Suprapubic skin (tissue), 4 donors: Measurements from ENCODE around the gene MIR17HG. TPM values are rescaled to one million over a fixed set of nuclear protein-coding genes. Genes with fewer than 3 reads are reported as not detected.

ENCODE experiments used
- DNase-seq, 2 donors: peaks; one replicate each; pipeline ENCODE4 v3.0.0-alpha.2; 2019; ENCODE audit warnings: low spot score in 2 of 2
- H3K27ac ChIP-seq: fragments of 200-600 bp; sonication (generic); one replicate; pipeline ENCODE4 v1.5.1; 2019
- H3K27me3 ChIP-seq: fragments of 200-600 bp; sonication (generic); one replicate; pipeline ENCODE4 v1.5.1; 2019
- H3K36me3 ChIP-seq: fragments of 200-600 bp; sonication (generic); one replicate; pipeline ENCODE4 v1.5.1; 2019
- H3K4me1 ChIP-seq: fragments of 200-600 bp; sonication (generic); one replicate; pipeline ENCODE4 v1.5.1; 2019
- H3K4me3 ChIP-seq: fragments of 200-600 bp; sonication (generic); one replicate; pipeline ENCODE4 v1.5.1; 2019; ENCODE audit warnings: mild to moderate bottlenecking
- H3K9me3 ChIP-seq: fragments of 200-600 bp; sonication (generic); one replicate; pipeline ENCODE4 v1.5.1; 2019
- CTCF ChIP-seq, 2 donors: fragments of 200-600 bp in 1 of 2; fragments of 450-650 bp in 1 of 2; sonication (generic) in 1 of 2; IDR thresholded peaks; one replicate each; pipeline ENCODE4 v1.5.1; 2016 to 2019; ENCODE audit warnings: antibody characterized with exemption in 2 of 2, mild to moderate bottlenecking in 1 of 2, moderate library complexity in 1 of 2
- EP300 ChIP-seq: sonication (generic); formaldehyde crosslinking; IDR thresholded peaks from one replicate; pipeline ENCODE4 v1.6.1; 2017; ENCODE audit warnings: antibody characterized with exemption
- POLR2A ChIP-seq, 2 donors: fragments of 450-650 bp; IDR thresholded peaks; one replicate each; pipeline ENCODE4 v1.6.1; 2017; ENCODE audit warnings: antibody characterized with exemption in 2 of 2, mild to moderate bottlenecking in 2 of 2, moderate library complexity in 2 of 2
- POLR2AphosphoS5 ChIP-seq, 3 donors: sonication (generic); formaldehyde crosslinking; IDR thresholded peaks; one replicate each; pipeline ENCODE4 v1.6.1; 2017; ENCODE audit warnings: antibody characterized with exemption in 3 of 3
- WGBS: methylation state at CpG from one replicate; pipeline ENCODE4 v1.1.5; 2018; 5-methylcytosine and 5-hydroxymethylcytosine counted together
- total RNA-seq, 4 donors: library from RNA; depleted of rRNA; stranded (reverse); fragments of >200 nt; gene quantifications; one replicate each; pipeline ENCODE4 v1.1.0, GENCODE V29; 2016

Gene MIR17HG
- total RNA-seq, 4 donors from 2014 or later: 4.0 to 12.8 (median 4.2) TPM

GRCh38 chr13:91375116-91375729 lies 27.7 kb downstream of the MIR17HG start:
- DNase-seq: no peak
- TF ChIP-seq CTCF (IDR thresholded peaks at IDR 0.05) (peak in 1 of 2 donors; percentile 19), POLR2A (IDR thresholded peaks at IDR 0.05) (no peak)
- Histone ChIP-seq H3K4me1 (no peaks in the 10 kb centered on the region), H3K27me3 (no peaks in the 10 kb centered on the region), H3K4me3 (no peak overlapping the region), H3K27ac (no peak overlapping the region), H3K9me3 (no peaks in the 10 kb centered on the region), H3K36me3 (no peaks in the 10 kb centered on the region)
- WGBS: 89% methylated on average over 4 of the region's 4 CpGs

- no peaks in the 10 kb centered on the region for H3K9me3 ChIP-seq
- DNase-seq: no peak
- H3K27me3 ChIP-seq: no peaks in the 10 kb centered on the region
- H3K4me1 ChIP-seq: no peaks in the 10 kb centered on the region
- H3K4me3 ChIP-seq: no peak overlapping the region
- TF ChIP-seq EP300 (no peak), CTCF (IDR thresholded peaks at IDR 0.05) (no peak), POLR2AphosphoS5 (IDR thresholded peaks at IDR 0.05) (no peak), POLR2A (IDR thresholded peaks at IDR 0.05) (no peak)
- no peak overlapping the region for H3K27ac ChIP-seq
- H3K36me3 ChIP-seq: no peaks in the 10 kb centered on the region
Measured at GRCh38 chr13:91381371-91381770, 33.9 kb downstream of the MIR17HG start.

- Histone ChIP-seq H3K4me3 (no peak overlapping the region), H3K27me3 (no peaks in the 10 kb centered on the region), H3K4me1 (no peaks in the 10 kb centered on the region), H3K27ac (no peak overlapping the region), H3K9me3 (no peaks in the 10 kb centered on the region), H3K36me3 (no peaks in the 10 kb centered on the region)
- DNase-seq: no peak
- WGBS: 79% methylated on average over 4 of the region's 4 CpGs
- TF ChIP-seq CTCF (IDR thresholded peaks at IDR 0.05) (no peak), EP300 (no peak), POLR2A (IDR thresholded peaks at IDR 0.05) (no peak), POLR2AphosphoS5 (IDR thresholded peaks at IDR 0.05) (no peak)
Measured at GRCh38 chr13:91383836-91384235, 36.3 kb downstream of the MIR17HG start.

DNA sequence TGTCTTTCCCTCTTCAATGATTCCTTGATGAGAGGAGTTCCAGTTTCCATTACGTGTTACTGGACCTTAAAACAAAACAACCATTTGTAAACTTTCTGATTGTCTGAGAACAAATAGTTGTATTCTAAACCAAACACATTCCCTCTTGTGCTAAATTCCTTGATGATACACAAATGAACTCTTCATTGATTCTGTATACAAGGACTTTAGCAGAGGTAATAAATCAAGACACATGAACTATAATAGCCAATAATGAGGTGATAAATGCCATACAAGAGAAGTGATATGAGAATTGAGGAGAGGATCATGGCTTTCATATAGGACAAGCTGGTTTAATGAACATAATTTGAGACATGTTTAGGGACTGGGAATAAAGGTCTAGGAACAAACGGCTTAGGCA lies 37.4 kb downstream of the MIR17HG start:
- 81% methylated on average over 2 of the region's 2 CpGs for WGBS
- DNase-seq: no peak
- H3K27me3 ChIP-seq: no peaks in the 10 kb centered on the region

GRCh38 chr13:91389186-91389585 lies 41.7 kb downstream of the MIR17HG start:
- Histone ChIP-seq H3K9me3 (no peaks in the 10 kb centered on the region), H3K36me3 (no peaks in the 10 kb centered on the region), H3K27ac (no peak overlapping the region), H3K4me1 (no peaks in the 10 kb centered on the region), H3K27me3 (peaks cover 12% of the 10 kb centered on the region), H3K4me3 (no peak overlapping the region)
- 64% methylated on average over 2 of the region's 2 CpGs for WGBS
- no peak for DNase-seq
- TF ChIP-seq POLR2AphosphoS5 (IDR thresholded peaks at IDR 0.05) (no peak), CTCF (IDR thresholded peaks at IDR 0.05) (no peak), POLR2A (IDR thresholded peaks at IDR 0.05) (no peak), EP300 (no peak)

More for the DNA sequence above, 37.4 kb downstream of the MIR17HG start:
- H3K4me3 ChIP-seq: no peak overlapping the region
- TF ChIP-seq POLR2A (IDR thresholded peaks at IDR 0.05): no peak
- no peaks in the 10 kb centered on the region for H3K9me3 ChIP-seq
- H3K4me1 ChIP-seq: no peaks in the 10 kb centered on the region
- H3K36me3 ChIP-seq: no peaks in the 10 kb centered on the region
- no peak overlapping the region for H3K27ac ChIP-seq

- H3K4me3 ChIP-seq: no peak overlapping the region
- TF ChIP-seq POLR2AphosphoS5 (IDR thresholded peaks at IDR 0.05) (no peak), POLR2A (IDR thresholded peaks at IDR 0.05) (no peak), CTCF (IDR thresholded peaks at IDR 0.05) (no peak), EP300 (no peak)
- no peaks in the 10 kb centered on the region for H3K9me3 ChIP-seq
- no peak for DNase-seq
- H3K27me3 ChIP-seq: peaks cover 65% of the 10 kb centered on the region
- peaks cover 15% of the 10 kb centered on the region for H3K4me1 ChIP-seq
- 100% methylated on average over 1 of the region's 1 CpG for WGBS
- H3K27ac ChIP-seq: no peak overlapping the region
- no peaks in the 10 kb centered on the region for H3K36me3 ChIP-seq
Measured at GRCh38 chr13:91397595-91397994, 50.1 kb downstream of the MIR17HG start.
